Bone marrow (tissue), 2 donors: Measurements from ENCODE around the gene SLC1A7.

Experiments
- DNase-seq, 2 donors: peaks; one replicate each; lab custom pipeline; 2025; lab: John Stamatoyannopoulos, UW

Gene SLC1A7

DNA sequence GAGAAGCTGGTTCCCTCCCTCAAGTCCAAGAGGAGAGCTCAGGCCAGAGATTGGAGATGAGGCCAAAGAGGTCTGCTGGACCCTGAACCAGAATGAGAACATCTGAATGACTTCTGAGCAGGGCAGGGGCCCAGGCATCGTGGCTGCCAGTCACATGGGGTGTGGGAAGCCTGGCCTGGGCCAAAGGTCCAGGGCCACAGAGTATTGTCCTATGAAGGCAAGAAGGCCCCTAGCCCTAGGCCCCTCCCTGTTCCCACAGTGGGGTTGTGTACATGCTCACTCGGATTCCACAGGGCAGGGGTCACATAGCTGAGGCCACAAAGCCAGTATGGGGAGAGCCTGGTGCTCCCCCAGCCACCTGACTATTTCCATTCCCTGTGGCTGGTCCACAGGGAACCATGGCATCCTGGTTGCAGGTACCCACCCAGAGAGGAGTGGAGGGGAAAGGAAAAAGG lies 18.5 kb upstream of the SLC1A7 start:
- DNase-seq, result no peak

DNA sequence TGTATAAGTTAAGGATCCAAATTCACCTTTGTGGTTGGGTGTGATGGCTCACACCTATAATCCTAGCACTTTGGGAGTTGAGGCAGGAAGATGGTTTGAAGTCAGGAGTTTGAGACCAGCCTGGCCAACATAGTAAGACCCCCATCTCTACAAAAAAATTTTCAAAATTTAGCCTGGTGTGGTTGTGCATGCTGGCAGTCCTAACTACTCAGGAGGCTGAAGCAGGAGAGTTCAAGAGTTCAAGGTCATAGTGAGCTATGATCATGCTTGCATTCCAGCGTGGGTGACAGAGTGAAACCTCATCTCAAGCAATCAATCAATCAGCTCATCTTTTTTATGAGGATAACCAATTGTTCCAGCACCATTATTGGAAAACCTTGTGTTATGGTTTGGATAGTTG lies 16.5 kb upstream of the SLC1A7 start:
- no peak for DNase-seq

DNA sequence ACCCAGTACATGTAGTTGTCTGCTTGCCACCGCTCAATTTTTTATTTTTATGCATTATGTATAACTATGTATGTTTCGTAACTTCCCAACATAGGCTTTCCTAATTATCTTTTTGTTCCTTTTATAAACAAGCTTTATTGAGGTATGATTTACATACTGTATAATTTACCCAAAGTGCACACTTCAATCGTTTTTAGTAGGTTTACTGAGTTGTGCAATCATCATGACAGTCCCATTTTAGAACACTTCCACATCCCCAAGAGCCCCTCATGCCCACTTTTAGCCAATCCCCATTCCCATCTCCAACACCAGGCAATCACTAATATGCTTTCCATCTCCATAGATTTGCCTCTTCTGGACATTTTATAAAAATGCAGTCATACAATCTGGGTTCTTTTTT lies 14.3 kb upstream of the SLC1A7 start:
- no peak for DNase-seq

DNA sequence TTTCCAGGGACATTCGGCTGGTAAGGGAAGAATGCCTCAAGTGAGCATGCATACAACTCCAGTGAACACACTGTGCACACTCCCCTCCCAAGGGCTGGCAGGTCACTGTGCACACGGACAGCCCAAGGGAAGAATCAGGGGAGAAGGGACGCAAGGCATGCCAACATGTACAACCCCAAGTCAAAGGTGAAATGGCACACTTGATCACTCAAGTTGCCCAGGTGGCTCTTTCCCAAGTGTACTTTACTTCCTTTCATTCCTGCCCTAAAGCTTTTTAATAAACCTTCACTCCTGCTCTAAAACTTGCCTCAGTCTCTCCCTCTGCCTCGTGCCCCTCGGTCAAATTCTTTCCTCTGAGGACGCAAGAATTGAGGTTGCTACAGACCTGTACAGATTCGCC lies 13.5 kb upstream of the SLC1A7 start:
- DNase-seq, result no peak

DNA sequence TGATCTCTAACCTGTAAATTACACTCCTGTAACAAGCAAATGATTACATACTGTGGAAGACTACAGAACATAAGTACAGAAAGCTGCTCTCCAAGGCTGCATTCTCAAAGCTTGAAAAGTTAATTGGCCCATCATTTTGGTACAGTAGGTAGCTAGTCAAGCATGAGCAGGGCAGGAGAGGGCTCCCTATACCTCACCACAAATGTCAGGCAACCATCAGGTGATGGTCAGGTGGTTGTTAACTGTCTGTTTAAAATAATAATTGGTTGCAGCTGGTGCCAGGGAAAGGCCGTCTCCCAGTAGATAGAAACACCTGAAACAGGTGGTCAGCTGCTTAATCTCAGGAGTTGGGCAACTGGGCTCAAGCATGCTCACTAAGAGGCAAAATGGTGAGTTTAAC lies 13.1 kb upstream of the SLC1A7 start:
- no peak for DNase-seq

DNA sequence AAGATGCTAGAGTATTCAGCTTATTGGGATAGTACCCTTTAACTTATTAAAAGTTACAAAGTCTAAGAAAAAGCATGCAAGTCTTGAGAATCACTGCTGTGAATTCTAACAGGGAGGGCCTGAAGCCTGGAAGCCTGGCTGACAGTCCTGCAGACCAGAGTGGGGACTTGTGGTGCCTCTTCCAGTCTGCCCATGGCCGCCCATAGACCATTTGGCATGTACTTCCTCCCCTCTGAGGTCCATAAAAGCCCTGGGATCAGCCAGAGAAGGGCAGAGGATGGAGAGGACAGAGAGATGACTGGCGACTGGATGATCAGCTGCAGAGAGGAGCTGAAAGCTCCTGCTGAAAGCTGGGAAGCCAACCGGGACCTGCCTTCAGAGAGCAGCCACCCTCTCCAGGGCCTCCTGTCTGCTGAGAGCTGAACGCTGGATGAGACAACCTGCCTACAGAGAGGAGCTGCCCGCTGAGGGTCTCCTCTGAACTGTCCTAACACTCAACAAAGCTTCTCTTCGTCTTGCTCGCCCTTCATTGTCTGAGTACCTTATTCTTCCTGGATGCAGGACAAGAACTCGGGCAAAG lies 12.5 kb upstream of the SLC1A7 start:
- no peak for DNase-seq

DNA sequence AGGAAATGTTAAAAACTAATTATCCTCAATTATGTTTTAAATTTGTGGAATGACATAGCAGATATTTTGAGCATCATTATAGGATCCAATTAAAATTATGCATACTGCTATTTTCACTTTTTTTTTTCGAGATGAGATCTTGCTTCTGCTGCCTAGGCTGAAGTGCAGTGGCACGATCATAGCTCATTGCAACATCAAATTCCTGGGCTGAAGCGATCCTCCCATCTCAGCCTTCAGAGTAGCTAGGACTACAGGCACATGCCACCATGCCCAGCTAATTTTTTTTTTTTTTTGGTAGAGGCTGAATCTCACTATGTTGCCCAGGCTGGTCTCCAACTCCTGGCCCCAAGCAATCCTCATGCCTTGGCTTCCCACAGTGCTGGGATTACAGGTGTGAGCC lies 11.3 kb upstream of the SLC1A7 start:
- DNase-seq, result no peak

DNA sequence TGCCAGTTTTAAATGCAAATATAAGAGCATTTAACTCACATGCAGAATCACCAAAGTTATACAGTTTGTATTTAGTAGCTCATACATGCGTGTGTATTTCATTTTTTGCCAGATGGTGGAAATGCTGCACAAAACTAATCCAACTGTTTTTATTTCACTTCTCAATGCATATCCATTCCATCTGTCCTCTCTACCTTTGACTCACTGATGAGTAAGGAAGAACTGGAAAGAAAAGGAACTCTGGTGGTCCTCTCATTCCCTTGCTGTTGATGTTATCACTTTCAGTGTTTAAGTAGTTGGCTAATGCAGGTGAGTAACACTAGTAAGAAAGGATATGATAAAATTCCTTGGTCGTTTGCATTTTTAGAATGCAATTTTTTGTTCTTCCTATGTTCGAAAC lies 5.7 kb upstream of the SLC1A7 start:
- no peak for DNase-seq

DNA sequence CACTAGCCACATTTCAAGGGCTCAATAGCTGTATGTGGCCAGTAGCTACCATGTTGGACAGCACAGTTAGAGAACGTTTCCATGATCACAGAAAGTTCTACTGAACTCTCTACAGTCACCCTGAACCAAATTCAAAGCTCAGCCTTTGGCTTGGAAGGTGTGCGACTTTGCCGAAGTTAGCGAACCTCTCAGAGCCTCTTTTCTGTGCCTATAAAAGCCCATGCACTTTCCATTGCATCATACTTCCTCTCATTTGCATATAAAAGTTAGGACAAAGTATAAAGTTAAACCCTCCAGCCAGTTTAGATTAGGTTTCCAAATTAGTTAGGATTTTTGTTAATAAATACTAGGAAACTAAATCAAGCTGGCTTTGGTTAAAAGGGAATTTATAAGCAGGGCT lies 4.7 kb upstream of the SLC1A7 start:
- DNase-seq, result no peak

DNA sequence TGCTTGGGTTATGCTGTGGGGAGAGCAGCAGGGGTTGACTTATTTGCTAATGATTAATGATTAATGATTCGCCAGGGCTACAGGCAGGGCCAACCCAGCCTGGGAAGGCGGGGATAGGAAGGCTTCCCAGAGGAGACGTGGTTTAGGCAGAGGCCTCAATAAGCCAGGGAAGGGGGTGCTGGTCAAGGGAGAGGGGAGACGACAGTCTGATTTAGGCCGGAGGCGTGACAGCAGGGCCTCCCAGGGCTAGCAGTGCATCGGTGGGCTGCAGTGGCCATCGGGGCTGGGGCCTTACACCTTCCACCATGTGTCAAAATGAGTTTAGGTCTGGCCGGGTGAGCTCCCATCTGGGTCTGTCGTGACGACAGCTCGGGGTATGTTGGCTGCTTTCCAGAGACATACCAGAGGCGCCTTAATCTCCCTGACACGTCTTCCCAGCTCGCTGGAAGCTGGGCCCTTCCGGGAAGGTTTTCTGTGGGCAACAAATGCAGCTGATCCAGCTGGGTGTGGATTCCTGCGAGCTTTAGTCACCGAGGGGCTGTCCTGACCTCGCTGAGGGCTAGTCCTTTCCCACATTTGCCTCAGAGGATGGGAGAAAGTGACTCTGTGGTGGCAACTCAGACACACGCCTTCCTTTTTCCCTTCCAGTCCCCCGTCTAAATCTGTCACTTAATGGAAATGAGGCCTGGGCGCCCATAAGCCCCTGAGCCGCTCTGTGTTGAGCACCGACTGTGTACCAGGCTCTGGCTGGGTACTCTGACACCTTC lies 3.7 kb upstream of the SLC1A7 start:
- DNase-seq, result no peak

DNA sequence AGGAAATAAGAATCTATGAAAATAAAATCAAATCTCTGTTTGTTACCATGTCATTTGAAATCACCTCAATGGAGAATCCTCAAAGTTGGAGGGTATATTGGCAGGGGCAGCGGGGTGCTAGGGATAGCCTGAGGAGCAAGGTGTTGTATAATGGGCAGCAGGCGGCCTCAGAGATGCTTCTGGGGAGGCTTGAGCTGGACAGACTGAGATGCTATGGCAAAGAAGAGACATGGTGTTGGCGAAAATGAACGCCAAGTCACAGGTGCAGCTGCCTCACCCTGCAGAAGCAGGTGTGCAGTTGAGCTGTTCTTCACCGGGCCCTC lies 3.1 kb upstream of the SLC1A7 start:
- no peak for DNase-seq

DNA sequence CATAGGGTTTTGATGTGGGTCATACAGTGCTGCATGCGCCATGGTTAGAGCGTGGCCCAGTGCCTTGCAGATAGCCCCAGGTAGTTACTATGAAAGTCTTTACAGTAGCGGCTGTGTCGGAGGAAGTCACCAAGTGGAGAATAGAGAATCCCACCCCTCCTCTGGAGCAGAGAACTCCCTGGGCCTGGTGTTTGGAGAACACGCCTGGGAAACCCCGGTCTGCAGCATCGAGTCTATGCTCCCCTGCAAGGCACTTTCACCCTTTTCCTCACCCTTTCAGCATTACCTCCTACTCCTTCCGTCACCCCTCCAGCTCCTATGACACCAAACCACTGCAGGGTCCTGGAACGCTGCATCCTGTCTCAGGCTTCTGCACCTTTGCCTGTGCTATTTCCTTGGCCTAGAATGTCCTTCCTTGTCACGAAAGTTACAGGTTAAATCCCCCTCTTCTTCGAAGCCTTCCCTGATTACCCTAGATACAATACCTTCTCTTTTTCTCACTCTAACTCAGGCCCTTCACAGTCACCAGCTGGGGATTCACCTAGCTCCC lies 2.7 kb upstream of the SLC1A7 start:
- no peak for DNase-seq

DNA sequence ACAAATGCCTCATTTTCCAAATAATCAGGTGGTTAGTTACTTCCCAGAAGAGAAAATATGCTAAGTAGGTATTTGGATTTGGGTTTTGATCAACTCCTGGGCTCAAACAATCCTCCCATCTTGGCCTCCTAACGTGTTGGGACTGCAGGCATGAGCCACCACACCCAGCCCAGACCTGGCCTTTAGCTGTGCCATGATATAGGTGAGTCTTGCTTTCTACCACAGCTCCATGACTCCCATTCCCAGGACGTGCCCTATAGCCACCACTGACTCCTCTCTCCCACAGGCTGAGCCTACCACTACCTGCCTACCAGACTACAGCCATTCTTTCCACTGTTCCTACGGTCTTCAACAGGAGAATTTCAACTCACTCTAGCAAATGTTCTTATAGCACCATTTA lies 1.8 kb upstream of the SLC1A7 start:
- DNase-seq, result no peak

DNA sequence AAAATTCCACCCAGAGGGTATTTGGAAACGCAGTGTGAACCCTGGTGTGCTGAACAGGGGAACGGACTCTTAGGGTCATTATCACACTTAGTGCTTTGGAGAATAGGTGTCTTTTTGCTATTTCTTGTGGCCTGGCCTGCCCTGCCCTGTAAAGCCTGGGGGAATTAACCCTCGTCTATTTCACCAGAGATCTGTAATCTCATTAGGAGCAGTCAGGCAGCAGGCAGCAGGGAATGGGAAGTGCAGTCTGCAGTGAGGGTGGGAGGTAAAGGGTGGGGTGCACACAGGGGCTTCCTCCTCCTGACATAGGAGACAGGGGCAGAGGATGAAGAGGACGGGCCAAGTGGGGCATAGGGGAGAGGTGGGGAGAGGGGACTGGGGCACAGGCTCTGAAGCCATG lies 1.1 kb upstream of the SLC1A7 start:
- no peak for DNase-seq

DNA sequence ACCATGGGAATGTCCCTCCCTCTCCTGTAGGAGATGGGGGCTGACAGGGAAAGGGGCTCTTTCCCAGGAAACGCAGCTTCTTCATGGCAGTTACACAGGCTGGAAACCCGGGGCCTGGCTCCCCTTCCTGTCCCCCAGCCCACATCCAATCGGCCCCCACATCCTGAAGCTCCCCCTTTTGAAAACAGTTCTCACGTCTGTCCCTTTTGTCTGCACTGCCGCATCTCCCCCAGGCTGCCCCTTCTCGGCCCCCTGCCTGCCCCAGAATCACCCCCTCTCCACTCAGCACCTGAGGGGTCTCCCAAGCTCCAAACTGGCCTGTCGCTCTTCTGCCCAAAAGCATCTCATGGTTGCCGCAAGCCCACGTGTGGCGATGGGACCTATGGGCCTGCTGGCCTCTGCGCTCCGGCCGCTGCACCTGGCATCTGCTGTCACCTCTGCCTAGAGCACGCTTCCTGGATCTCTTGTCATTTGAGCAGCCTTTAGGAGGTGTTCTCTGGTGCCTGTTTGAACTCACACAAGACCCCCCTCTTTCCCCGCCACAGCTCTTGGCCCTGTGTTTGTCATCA lies 867 bp downstream of the SLC1A7 start:
- DNase-seq, result no peak

DNA sequence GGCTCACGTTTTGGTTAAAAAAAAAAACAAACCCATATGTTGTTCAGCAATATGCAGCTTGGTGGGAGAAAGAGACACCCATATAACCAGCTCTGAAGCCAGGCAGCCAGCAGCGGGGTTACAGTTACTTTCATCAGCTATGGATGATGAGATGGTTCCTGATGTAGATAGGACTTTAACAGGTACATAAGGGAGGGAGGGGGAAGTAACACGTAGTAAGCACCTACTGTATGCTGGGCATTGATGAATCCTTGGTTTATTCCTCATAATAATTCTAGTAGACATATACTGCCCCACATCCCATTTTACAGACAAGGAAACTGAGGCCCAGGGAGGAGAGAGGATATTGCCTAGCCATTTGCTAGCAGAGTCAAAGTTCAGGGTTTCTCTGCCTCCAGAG lies 2.0 kb downstream of the SLC1A7 start:
- DNase-seq, result no peak

DNA sequence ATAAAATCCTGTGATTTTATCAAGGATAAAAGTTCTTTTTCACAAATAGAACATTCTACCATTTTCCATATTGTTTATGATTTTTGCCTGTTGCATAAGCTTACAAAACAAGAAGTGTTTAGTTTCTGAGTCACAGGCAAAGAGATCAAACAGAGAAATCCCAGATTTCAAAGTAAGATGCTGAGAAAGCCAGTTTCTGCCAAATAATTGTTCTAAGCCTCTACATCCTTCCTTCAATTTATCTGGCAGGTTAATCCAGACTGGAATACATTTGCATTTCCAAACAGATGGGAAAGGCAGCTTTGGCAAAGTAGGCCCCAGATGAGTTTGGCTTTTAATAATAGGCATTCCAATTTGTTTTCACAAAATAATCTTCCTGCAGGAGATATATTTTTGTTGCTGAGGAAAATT lies 2.5 kb downstream of the SLC1A7 start:
- no peak for DNase-seq

DNA sequence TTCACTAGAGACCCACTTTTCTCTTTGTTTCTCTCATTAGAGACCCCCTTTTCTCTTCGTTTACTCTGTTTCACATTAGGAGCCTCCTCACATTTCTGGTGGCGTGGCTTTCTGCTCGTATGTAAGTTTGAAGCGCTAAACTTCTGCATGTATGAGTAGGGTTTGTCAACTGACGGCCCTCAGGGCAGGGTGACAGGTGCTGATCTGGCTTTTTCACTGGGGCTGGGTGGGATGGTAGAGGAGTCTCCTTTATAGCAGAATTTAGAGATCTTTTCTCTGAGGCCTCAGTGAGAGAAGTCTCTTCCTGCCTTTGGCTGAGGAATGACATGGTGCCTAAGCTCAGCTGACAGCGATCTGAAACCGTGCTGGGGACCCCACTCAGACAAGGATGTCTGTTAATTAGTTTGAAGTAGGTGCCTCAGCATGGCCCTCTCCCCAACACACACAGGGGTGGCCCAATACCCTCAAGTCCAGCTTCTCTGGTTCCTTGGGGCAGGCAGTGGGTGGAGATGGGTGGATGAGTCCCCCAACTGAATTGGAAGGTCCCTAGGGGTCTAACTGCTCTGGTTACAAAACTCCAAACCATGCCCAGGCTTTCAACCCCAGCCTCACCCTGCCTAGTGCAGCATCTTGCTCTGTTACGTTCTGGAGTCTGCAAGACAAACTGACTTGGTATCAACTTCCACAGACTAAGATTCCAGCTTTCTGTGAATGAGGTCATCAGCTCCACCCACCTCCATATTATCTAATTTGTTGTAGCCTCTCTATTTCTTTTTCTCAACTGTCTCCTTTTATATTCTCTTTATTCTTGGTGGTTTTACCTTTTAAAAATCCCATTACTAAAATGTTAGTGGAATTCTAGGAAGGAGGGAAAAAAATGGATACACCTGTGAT lies 3.2 kb downstream of the SLC1A7 start:
- DNase-seq, result no peak

DNA sequence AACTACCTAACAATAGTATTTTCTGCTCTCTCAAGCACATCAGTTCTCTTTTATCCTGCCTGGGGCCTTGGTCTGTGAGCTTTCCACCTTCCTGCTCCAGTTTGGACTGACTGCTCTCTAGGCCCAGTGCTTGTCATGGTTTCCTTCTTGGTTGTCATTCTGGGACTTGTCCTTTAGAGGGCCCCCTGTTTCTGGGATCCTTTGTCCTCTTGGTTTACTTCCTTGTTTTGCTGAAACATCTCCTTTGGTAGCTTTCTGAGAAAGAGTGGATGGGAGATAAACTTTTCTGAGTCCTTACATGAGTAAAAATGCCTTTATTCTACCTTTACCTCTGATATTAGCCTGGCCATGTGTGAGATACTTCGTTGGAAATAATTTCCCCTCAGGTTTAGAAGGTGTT lies 4.7 kb downstream of the SLC1A7 start:
- DNase-seq, result no peak

DNA sequence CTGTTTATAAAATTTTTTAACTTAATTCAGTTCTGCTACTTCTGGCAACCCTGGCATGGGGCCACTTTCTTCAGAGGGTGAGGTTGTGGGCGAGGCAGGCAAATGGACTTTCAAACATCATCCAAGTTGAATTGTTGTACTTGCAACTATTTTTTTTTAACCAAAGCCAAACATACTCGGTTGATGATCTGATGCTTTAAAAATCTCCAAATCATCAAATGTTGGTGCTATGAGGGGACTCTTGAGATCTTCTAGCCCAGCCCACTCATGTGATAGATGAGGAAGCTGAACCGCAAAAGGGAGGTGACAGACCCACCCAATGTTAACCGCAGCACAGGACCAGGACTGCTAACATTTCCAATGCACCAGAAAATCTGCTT lies 6.7 kb downstream of the SLC1A7 start:
- DNase-seq, result no peak

DNA sequence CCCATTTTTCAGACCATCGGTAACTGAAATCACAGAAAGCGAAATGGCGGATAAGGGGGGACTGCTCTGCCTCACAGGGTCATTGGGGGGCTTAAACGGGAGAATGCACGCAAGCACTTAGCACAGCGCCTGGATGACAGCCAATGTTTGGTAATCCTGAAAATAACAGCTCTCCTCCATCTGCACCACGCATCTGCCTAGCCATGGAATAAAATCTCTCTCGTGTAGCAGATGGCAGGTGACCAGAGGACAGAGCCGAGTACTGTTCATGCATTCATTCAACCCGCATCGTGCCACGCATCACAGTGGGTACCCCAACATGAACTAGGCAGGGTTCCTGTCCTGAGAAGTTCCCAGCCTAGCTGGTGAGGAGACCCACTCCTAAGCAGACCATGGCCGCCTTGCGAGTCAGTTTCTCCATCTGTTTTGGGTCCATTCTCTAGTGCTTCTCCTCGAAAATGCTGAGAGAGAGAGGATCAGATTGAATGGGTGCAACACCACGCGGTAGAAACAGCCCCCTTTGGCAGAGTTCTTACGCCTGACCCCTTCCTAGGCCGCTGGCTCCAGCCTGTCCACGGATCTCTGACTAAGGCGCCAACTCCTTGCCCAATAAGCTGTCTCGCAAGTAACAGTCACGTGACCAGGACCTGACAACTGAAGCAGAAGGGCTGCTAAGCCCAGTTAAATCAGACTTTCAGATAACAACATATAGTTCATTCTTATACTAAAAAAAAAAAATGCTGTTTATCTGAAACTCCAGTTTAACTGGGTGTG lies 7.3 kb downstream of the SLC1A7 start:
- no peak for DNase-seq

DNA sequence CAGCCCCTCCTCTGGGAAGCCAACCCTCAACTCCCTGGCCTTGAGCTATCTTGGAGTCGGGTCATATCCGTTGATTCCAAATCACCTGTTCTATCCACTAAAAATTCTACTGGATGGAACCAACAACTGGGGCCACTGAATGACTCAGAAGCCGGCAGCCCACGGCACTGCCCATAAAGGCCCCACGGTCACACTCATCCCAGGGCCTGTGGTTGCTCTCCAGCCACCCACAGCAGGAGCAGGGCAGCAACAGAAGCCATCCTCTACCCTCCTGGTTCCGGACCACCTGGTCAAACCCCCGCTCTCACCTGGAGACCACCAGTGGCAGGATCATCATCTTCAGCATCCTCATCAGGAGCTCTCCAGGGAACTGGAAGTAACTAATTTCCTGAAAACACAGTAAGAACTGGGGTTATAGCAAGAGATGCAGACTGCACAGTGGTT lies 8.4 kb downstream of the SLC1A7 start:
- no peak for DNase-seq
